Measurements from ENCODE around the gene AMMECR1.

DNA sequence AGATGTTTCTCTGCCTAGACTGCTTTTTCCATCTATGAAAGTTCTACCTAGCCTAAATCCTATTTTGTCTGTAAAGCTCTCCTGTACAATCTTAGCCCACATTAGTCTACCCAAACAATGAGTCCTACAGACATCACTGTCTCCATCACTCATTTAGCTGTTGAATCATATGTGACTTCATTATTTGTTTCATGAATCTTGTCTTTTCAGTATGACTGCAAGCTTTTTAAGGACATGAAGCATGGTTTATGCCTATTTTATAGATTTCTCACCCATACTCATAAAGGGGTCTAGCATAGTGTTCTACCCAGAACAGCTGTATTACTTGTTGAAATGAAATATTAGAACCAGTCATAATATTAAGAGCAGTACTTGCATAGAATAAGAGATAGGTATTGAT, 13.0 kb downstream of the AMMECR1 start:
- TF ChIP-seq, protein P1, sequence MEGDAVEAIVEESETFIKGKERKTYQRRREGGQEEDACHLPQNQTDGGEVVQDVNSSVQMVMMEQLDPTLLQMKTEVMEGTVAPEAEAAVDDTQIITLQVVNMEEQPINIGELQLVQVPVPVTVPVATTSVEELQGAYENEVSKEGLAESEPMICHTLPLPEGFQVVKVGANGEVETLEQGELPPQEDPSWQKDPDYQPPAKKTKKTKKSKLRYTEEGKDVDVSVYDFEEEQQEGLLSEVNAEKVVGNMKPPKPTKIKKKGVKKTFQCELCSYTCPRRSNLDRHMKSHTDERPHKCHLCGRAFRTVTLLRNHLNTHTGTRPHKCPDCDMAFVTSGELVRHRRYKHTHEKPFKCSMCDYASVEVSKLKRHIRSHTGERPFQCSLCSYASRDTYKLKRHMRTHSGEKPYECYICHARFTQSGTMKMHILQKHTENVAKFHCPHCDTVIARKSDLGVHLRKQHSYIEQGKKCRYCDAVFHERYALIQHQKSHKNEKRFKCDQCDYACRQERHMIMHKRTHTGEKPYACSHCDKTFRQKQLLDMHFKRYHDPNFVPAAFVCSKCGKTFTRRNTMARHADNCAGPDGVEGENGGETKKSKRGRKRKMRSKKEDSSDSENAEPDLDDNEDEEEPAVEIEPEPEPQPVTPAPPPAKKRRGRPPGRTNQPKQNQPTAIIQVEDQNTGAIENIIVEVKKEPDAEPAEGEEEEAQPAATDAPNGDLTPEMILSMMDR (IDR thresholded peaks at IDR 0.05), result no peak
- TF ChIP-seq POLR2A (IDR thresholded peaks at IDR 0.05) (no peak), POLR2AphosphoS5 (IDR thresholded peaks at IDR 0.05) (no peak)

Measured in prostate gland (tissue), 2 donors.